Gastrocnemius medialis (tissue), 4 donors: ENCODE measurements around the gene ATXN1. TPM values are rescaled to one million over a fixed set of nuclear protein-coding genes. Genes with fewer than 3 reads are reported as not detected.

Source experiments
- ATAC-seq, 2 donors: fragments of 150-250 bp; one replicate each; pipeline ENCODE4 v1.9.1; 2016
- DNase-seq, 2 donors: peaks; one replicate each; pipeline ENCODE4 v3.0.0-alpha.2; 2019
- H3K27ac ChIP-seq, 4 donors: fragments of 200-600 bp; sonication (generic); 1 replicate in 1 of 4; 2 replicates in 3 of 4; pipeline ENCODE4 v1.5.1; 2016 to 2018; ENCODE audit warnings: mild to moderate bottlenecking in 2 of 4, moderate library complexity in 1 of 4
- H3K27me3 ChIP-seq, 3 donors: fragments of 200-600 bp; sonication (generic) in 2 of 3; 1 replicate in 1 of 3; 2 replicates in 2 of 3; pipeline versions ENCODE4 v1.5.1 to v1.6.0; 2016 to 2019; ENCODE audit warnings: mild to moderate bottlenecking in 1 of 3, moderate library complexity in 1 of 3
- H3K36me3 ChIP-seq, 2 donors: fragments of 200-600 bp; sonication (generic) in 1 of 2; one replicate each; pipeline ENCODE4 v1.5.1; 2017 to 2018
- H3K4me1 ChIP-seq, 2 donors: fragments of 200-600 bp; sonication (generic) in 1 of 2; one replicate each; pipeline ENCODE4 v1.5.1; 2016 to 2017; ENCODE audit warnings: mild to moderate bottlenecking in 2 of 2
- H3K4me3 ChIP-seq, 4 donors: fragments of 200-600 bp; sonication (generic) in 3 of 4; 1 replicate in 1 of 4; 2 replicates in 3 of 4; pipeline ENCODE4 v1.5.1; 2016 to 2019; ENCODE audit warnings: mild to moderate bottlenecking in 2 of 4
- H3K9me3 ChIP-seq, 3 donors: fragments of 200-600 bp; sonication (generic) in 2 of 3; 1 replicate in 1 of 3; 2 replicates in 2 of 3; pipeline ENCODE4 v1.5.1; 2016 to 2019
- POLR2A ChIP-seq, 2 donors: fragments of 450-650 bp; IDR thresholded peaks; one replicate each; pipeline ENCODE4 v1.6.1; 2017; ENCODE audit warnings: antibody characterized with exemption in 2 of 2, mild to moderate bottlenecking in 2 of 2, moderate library complexity in 2 of 2
- in situ Hi-C, 4 donors: fragments of 200-750 bp; cut with MboI; loops; one replicate each; pipeline versions ENCODE4 v1.15.0 to v1.8.0; 2017; ENCODE audit warnings: low sequenced_read_pairs in 4 of 4
- intact Hi-C: fragments of 100-400 bp; cut with DNase I; formaldehyde crosslinking; loops from one replicate; pipeline ENCODE4 v1.15.1; 2023; ENCODE audit warnings: low total_unique reads
- total RNA-seq, 4 donors: library from RNA; depleted of rRNA; stranded (reverse); fragments of >200 nt; gene quantifications; one replicate each; pipeline versions ENCODE4 v1.1.0 to v1.2.3, GENCODE V29; 2016
- TF ChIP-seq, protein P1 (sequence below), 5 experiments: fragments of 450-650 bp in 3 of 5; fragments of 200-600 bp in 2 of 5; sonication (generic) in 2 of 5; IDR thresholded peaks in 4 of 5; conservative IDR thresholded peaks in 1 of 5; 1 replicate in 4 of 5; 2 replicates in 1 of 5; pipeline ENCODE4 v1.5.1; 2016 to 2019; ENCODE audit warnings: antibody characterized with exemption in 5 of 5, mild to moderate bottlenecking in 3 of 5, moderate library complexity in 3 of 5

Gene ATXN1
- total RNA-seq, 4 donors from 2014 or later, result 21.8 to 42.9 (median 33.1) TPM

GRCh38 chr6:16419636-16420336 lies 341.5 kb downstream of the ATXN1 start:
- Histone ChIP-seq H3K9me3 (no peaks in the 10 kb centered on the region), H3K36me3 (no peaks in the 10 kb centered on the region), H3K4me3 (no peak overlapping the region), H3K27me3 (no peaks in the 10 kb centered on the region), H3K27ac (no peak overlapping the region), H3K4me1 (peaks cover 4 to 11% of the 10 kb centered on the region in 2 donors)
- in situ Hi-C loops (no loop called here), intact Hi-C loops (no loop called here)
- no peak for ATAC-seq
- no peak for TF ChIP-seq POLR2A (IDR thresholded peaks at IDR 0.05)
- TF ChIP-seq, protein P1, sequence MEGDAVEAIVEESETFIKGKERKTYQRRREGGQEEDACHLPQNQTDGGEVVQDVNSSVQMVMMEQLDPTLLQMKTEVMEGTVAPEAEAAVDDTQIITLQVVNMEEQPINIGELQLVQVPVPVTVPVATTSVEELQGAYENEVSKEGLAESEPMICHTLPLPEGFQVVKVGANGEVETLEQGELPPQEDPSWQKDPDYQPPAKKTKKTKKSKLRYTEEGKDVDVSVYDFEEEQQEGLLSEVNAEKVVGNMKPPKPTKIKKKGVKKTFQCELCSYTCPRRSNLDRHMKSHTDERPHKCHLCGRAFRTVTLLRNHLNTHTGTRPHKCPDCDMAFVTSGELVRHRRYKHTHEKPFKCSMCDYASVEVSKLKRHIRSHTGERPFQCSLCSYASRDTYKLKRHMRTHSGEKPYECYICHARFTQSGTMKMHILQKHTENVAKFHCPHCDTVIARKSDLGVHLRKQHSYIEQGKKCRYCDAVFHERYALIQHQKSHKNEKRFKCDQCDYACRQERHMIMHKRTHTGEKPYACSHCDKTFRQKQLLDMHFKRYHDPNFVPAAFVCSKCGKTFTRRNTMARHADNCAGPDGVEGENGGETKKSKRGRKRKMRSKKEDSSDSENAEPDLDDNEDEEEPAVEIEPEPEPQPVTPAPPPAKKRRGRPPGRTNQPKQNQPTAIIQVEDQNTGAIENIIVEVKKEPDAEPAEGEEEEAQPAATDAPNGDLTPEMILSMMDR (IDR thresholded peaks at IDR 0.05 in 4 of 5, conservative IDR thresholded peaks at IDR 0.05 in 1 of 5), result no peak
- DNase-seq, result no peak

DNA sequence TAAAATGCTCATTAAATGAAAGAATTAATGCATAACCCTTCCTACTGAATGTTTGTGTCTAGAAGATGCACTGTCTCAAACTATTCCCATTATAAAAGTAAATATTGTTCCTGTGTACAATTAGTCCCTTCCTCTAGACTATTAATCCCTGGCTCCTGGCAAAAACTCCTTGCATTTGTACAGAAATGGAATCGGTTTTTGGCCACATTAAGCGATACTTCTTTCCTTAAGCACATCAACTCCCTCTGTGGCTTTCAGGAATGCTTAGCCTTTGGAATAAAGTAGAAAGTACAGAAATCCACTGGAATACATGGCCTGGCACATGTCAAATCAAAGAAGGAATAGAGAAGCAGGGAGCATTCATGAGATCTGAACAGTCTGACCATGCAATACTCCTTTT lies 343.1 kb downstream of the ATXN1 start:
- Histone ChIP-seq H3K27ac (no peak overlapping the region), H3K4me1 (peaks cover 4 to 11% of the 10 kb centered on the region in 2 donors), H3K4me3 (no peak overlapping the region), H3K27me3 (no peaks in the 10 kb centered on the region), H3K36me3 (no peaks in the 10 kb centered on the region), H3K9me3 (no peaks in the 10 kb centered on the region)
- TF ChIP-seq POLR2A (IDR thresholded peaks at IDR 0.05), result no peak
- TF ChIP-seq, protein P1 (IDR thresholded peaks at IDR 0.05 in 4 of 5, conservative IDR thresholded peaks at IDR 0.05 in 1 of 5), result no peak
- no peak for ATAC-seq
- no peak for DNase-seq
- in situ Hi-C loops (no loop called here), intact Hi-C loops (no loop called here)

- no peak for DNase-seq
- no peaks in the 10 kb centered on the region for H3K9me3 ChIP-seq
- no peak for ATAC-seq
- H3K27me3 ChIP-seq, result no peaks in the 10 kb centered on the region
- intact Hi-C loops, result no loop called here
- peaks cover under 1 to 9% of the 10 kb centered on the region in 2 donors for H3K4me1 ChIP-seq
- TF ChIP-seq, protein P1 (IDR thresholded peaks at IDR 0.05 in 4 of 5, conservative IDR thresholded peaks at IDR 0.05 in 1 of 5), result no peak
- no peak for TF ChIP-seq POLR2A (IDR thresholded peaks at IDR 0.05)
- H3K36me3 ChIP-seq, result no peaks in the 10 kb centered on the region
- no peak overlapping the region for H3K4me3 ChIP-seq
- in situ Hi-C loops, result no loop called here
- no peak overlapping the region for H3K27ac ChIP-seq
Observed at GRCh38 chr6:16415677-16416076, 345.6 kb downstream of the ATXN1 start.

- DNase-seq (no peak), ATAC-seq (no peak)
- intact Hi-C loops, result no loop called here
- peaks cover 5 to 12% of the 10 kb centered on the region in 2 donors for H3K4me1 ChIP-seq
- H3K9me3 ChIP-seq, result no peaks in the 10 kb centered on the region
- H3K4me3 ChIP-seq, result no peak overlapping the region
- H3K27me3 ChIP-seq, result no peaks in the 10 kb centered on the region
- TF ChIP-seq, protein P1 (IDR thresholded peaks at IDR 0.05 in 4 of 5, conservative IDR thresholded peaks at IDR 0.05 in 1 of 5), result no peak
- no peak for TF ChIP-seq POLR2A (IDR thresholded peaks at IDR 0.05)
- in situ Hi-C loops, result no loop called here
- no peaks in the 10 kb centered on the region for H3K36me3 ChIP-seq
- no peak overlapping the region for H3K27ac ChIP-seq
Observed at GRCh38 chr6:16414205-16414604, 347.1 kb downstream of the ATXN1 start.

- ATAC-seq (no peak), DNase-seq (no peak)
- no peaks in the 10 kb centered on the region for H3K36me3 ChIP-seq
- H3K27me3 ChIP-seq, result no peaks in the 10 kb centered on the region
- no peaks in the 10 kb centered on the region for H3K9me3 ChIP-seq
- intact Hi-C loops, result no loop called here
- peaks cover 5 to 12% of the 10 kb centered on the region in 2 donors for H3K4me1 ChIP-seq
- no peak overlapping the region for H3K27ac ChIP-seq
- H3K4me3 ChIP-seq, result no peak overlapping the region
- TF ChIP-seq, protein P1 (IDR thresholded peaks at IDR 0.05 in 4 of 5, conservative IDR thresholded peaks at IDR 0.05 in 1 of 5), result no peak
- TF ChIP-seq POLR2A (IDR thresholded peaks at IDR 0.05), result no peak
- in situ Hi-C loops, result no loop called here
Observed at GRCh38 chr6:16413399-16413798, 347.9 kb downstream of the ATXN1 start.
